HL-60 (cell line): Measurements from ENCODE around the gene ZSWIM4.

Experiments used
- DNase-seq, 2 experiments: peaks; one replicate each; pipeline ENCODE4 v3.0.0-alpha.2; 2010 to 2020; ENCODE audit warnings: low read depth in 1 of 2, low spot score in 1 of 2
- H3K27ac ChIP-seq: fragments of 250-450 bp; sonication (Bioruptor Pico); replicated peaks from 2 replicates; pipeline ENCODE4 v1.5.1; 2020; ENCODE audit warnings: mild to moderate bottlenecking, moderate library complexity
- H3K27me3 ChIP-seq: fragments of 250-450 bp; sonication (Bioruptor Pico); 2 replicates; pipeline ENCODE4 v1.5.1; 2021; ENCODE audit warnings: mild to moderate bottlenecking, moderate library complexity; ENCODE audit not compliant: insufficient read depth, poor library complexity, severe bottlenecking
- H3K4me3 ChIP-seq: replicated peaks from 2 replicates; pipeline ENCODE4 v1.5.1; 2011; ENCODE audit warnings: mild to moderate bottlenecking, control low read depth, low read length; ENCODE audit not compliant: insufficient read depth
- GABPA ChIP-seq: IDR thresholded peaks from 2 replicates; pipeline ENCODE4 v1.6.1; 2012; ENCODE audit warnings: low read depth
- POLR2AphosphoS5 ChIP-seq: IDR thresholded peaks from 2 replicates; pipeline ENCODE4 v1.6.1; 2012; ENCODE audit warnings: low read depth
- REST ChIP-seq: IDR thresholded peaks from 2 replicates; pipeline ENCODE4 v1.6.1; 2012; ENCODE audit warnings: low read depth; ENCODE audit not compliant: insufficient replicate concordance
- SPI1 ChIP-seq: IDR thresholded peaks from 2 replicates; pipeline ENCODE4 v1.6.1; 2012; ENCODE audit warnings: low read depth, mild to moderate bottlenecking, borderline replicate concordance
- TF ChIP-seq, protein P1 (sequence below): IDR thresholded peaks from one replicate; pipeline ENCODE4 v1.5.1; 2011; ENCODE audit warnings: low read length, control low read depth, inconsistent platforms; ENCODE audit not compliant: insufficient read depth

ZSWIM4 gene

GRCh38 chr19:13821292-13821691 is 26.0 kb downstream of the ZSWIM4 start:
- DNase-seq, result no peak
- H3K27me3 ChIP-seq, result no peaks in the 10 kb centered on the region
- no peak for TF ChIP-seq GABPA
- TF ChIP-seq POLR2AphosphoS5, result no peak
- TF ChIP-seq, protein P1, sequence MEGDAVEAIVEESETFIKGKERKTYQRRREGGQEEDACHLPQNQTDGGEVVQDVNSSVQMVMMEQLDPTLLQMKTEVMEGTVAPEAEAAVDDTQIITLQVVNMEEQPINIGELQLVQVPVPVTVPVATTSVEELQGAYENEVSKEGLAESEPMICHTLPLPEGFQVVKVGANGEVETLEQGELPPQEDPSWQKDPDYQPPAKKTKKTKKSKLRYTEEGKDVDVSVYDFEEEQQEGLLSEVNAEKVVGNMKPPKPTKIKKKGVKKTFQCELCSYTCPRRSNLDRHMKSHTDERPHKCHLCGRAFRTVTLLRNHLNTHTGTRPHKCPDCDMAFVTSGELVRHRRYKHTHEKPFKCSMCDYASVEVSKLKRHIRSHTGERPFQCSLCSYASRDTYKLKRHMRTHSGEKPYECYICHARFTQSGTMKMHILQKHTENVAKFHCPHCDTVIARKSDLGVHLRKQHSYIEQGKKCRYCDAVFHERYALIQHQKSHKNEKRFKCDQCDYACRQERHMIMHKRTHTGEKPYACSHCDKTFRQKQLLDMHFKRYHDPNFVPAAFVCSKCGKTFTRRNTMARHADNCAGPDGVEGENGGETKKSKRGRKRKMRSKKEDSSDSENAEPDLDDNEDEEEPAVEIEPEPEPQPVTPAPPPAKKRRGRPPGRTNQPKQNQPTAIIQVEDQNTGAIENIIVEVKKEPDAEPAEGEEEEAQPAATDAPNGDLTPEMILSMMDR, result no peak
- TF ChIP-seq SPI1, result no peak
- no peak for TF ChIP-seq REST
- no peak overlapping the region for H3K27ac ChIP-seq
- H3K4me3 ChIP-seq, result no peak overlapping the region

- Histone ChIP-seq H3K27me3 (no peaks in the 10 kb centered on the region), H3K27ac (no peak overlapping the region), H3K4me3 (no peak overlapping the region)
- DNase-seq, result no peak
- TF ChIP-seq GABPA, result no peak
- no peak for TF ChIP-seq POLR2AphosphoS5
- TF ChIP-seq SPI1, result no peak
- TF ChIP-seq, protein P1, result no peak
- no peak for TF ChIP-seq REST
Measured at GRCh38 chr19:13823256-13823655, 28.0 kb downstream of the ZSWIM4 start.

DNA sequence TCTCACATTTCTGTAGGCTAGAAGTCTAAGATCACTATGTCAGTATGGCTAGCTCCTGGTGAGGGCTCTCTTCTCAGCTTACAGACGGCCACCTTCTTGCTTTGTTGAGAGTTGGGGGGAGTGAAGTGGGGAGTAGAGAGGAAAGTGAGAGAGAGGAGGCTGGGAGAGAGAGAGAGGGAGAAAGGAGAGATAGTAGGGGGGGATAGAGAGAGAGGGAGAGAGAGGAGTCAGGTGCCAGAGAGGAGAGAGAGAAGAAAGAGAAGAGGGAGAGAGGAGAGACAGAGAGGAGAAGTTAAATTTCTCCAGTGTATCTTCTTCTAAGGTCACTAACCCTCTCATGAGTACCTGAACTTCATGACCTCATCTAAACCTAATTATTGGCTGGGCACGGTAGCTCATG is 28.7 kb downstream of the ZSWIM4 start:
- TF ChIP-seq SPI1 (no peak), REST (no peak), POLR2AphosphoS5 (no peak), GABPA (no peak)
- TF ChIP-seq, protein P1, result no peak
- no peak for DNase-seq
- no peaks in the 10 kb centered on the region for H3K27me3 ChIP-seq

More for the DNA sequence above, 28.7 kb downstream of the ZSWIM4 start:
- H3K4me3 ChIP-seq, result no peak overlapping the region
- H3K27ac ChIP-seq, result no peak overlapping the region
